Measurements from ENCODE around the gene RDX.
"Not testable (repeated sequence)": the region's sequence is repeated elsewhere in the genome, so short reads cannot be mapped to it uniquely, and the experiment has no call there.

RDX gene

GRCh38 chr11:110306019-110306388, 9.6 kb upstream of the RDX start:
- not testable (repeated sequence) for DNase-seq (ENCODE audit: insufficient read length, low spot score); FAIRE-seq

- no peak for FAIRE-seq
Observed at GRCh38 chr11:110305169-110306018, 9.0 kb upstream of the RDX start.

DNA sequence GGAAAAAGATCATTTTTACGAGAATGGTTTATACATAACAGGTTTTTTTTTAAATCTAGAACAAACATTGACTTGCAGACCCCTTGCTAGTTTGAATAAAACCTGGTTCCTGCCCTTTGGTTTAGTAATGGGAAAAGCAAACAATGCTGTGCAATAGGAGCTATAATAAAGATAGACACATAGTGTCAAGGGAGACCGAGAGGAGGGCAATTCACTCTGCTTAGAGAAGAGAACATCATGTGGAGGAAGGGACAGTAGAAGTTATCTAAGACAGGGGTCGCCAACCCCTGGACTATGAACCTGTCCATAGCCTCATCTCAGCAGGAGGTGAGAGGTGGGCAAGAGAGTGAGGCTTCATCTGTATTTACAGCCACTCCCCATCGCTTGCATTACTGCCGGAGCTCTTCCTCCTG, 7.0 kb upstream of the RDX start:
- DNase-seq (ENCODE audit: insufficient read length, low spot score) = no peak
- no peak for FAIRE-seq

More at GRCh38 chr11:110305169-110306018, 9.0 kb upstream of the RDX start:
- DNase-seq (ENCODE audit: insufficient read length, low spot score) = no peak

- FAIRE-seq (no peak), DNase-seq (ENCODE audit: insufficient read length, low spot score) (no peak)
Observed at GRCh38 chr11:110301577-110301976, 5.2 kb upstream of the RDX start.

GRCh38 chr11:110301032-110301431, 4.6 kb upstream of the RDX start:
- DNase-seq (ENCODE audit: insufficient read length, low spot score) = no peak
- FAIRE-seq = no peak

- DNase-seq (ENCODE audit: insufficient read length, low spot score) (no peak), FAIRE-seq (no peak)
Observed at GRCh38 chr11:110299006-110299785, 2.8 kb upstream of the RDX start.

- DNase-seq (ENCODE audit: insufficient read length, low spot score) = no peak
- FAIRE-seq = no peak
Observed at GRCh38 chr11:110298301-110298765, 1.9 kb upstream of the RDX start.

- no peak for DNase-seq (ENCODE audit: insufficient read length, low spot score)
Observed at GRCh38 chr11:110297726-110298300, 1.4 kb upstream of the RDX start.

DNA sequence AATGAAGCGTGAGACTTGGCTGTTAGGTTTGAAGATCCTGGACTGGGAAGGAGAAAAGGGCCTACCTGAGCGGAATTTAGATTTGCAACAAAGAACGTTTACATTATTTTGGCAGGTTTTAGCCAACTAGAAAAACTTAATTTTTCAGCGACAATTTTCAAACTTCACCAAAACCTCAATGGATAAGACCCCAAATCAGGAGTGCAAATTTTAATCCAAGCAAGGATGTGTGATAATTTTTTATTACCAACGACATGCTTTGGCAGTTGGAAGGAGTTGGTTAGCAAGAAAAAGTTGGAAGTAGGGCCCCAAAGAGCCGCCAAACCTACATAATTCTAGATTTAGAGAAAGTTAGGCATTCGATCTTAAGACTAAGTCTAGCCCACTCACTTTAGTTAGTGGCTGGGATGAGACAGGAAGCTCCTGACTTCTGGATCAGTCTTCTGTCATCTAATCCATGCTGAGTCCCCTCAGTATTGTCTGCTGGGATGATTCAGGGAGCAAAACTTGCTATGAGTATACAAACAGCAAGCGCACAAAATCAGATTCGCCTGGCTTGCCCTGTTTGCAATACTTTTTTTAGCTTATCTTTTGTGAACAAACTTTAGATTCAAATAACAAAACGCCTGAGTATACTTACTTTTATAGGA, 787 bp upstream of the RDX start:
- DNase-seq (ENCODE audit: insufficient read length, low spot score) = no peak
- FAIRE-seq = peak; percentile 8

More at GRCh38 chr11:110297726-110298300, 1.4 kb upstream of the RDX start:
- FAIRE-seq = no peak

DNA sequence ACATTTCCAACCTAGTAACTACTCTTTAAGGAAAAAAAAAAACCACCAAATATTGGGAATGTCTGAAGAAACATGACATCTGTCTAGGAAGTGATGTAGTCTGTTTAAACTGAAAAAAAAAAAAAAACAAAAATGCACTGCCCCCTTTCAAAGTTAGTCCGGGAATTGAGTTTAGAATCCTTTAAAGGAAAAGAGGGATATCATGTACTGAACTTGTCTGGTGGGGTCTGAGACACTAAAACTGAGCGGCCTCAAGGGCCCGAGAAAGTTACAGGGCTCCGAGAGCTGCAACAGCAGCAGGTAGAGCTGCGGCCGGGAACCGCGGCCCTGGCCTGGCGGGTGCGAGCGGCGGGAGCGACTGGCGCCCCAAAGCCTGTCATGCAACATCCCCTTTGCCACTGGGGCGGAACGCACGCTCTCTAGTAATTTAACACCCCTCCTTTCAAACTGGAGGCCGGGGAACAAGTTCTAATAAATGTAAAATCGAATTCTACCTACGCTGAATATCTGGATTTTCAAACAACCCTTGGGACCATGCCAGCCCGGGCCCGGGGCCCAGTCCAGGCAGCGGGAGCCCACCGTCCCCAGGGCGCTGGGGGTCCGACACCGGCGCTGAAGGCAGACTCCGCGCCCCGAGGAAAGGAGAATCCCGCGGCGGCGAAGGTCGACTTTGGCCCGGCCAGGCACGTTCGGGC, 736 bp downstream of the RDX start:
- FAIRE-seq (peak; percentile 55), DNase-seq (ENCODE audit: insufficient read length, low spot score) (peak; percentile 74)

GRCh38 chr11:110295086-110295485, 1.3 kb downstream of the RDX start:
- FAIRE-seq (no peak), DNase-seq (ENCODE audit: insufficient read length, low spot score) (no peak)

DNA sequence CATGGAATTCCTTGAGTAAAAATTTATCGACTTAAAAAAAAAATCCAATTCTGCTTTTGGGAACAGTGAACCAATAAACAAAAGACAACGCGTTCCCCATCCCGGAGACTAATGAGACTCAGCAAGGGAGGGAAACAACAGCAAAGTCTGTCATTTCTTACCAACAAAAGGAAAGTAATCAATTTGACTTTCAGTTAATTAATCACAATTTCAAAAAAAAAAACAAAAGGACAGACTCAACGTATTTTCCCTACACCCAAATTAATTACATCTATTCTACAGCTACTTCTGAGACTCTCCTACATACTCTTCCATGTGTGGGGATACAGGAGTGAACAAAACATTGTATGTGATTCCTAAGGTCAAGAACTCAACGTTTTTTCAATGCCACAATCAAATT, 1.9 kb downstream of the RDX start:
- no peak for FAIRE-seq
- no peak for DNase-seq (ENCODE audit: insufficient read length, low spot score)

DNA sequence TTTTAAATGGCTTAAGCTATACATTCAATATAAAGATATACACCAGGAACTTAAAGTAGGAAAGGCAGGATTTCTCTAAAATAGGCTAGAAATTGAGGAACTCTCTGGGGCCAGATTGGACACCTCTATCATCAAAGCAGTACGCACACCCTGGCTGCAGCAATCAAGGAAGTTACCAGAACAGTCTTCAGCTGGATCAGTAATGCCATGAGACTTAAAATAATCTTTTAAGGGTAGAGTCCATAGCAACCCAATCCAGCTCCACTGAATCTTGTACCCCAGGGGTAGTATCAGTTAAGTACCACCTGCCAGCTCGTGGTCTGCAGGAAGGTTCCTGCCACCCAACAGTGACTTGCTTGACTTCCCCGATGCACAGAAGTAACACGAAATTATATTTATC, 3.0 kb downstream of the RDX start:
- FAIRE-seq (peak; percentile 8), DNase-seq (ENCODE audit: insufficient read length, low spot score) (no peak)

- FAIRE-seq = peak; percentile 40
- not testable (repeated sequence) for DNase-seq (ENCODE audit: insufficient read length, low spot score)
Observed at GRCh38 chr11:110292146-110292545, 4.3 kb downstream of the RDX start.

GRCh38 chr11:110290591-110291334, 5.7 kb downstream of the RDX start:
- no peak for DNase-seq (ENCODE audit: insufficient read length, low spot score)
- FAIRE-seq = peak; percentile 55

DNA sequence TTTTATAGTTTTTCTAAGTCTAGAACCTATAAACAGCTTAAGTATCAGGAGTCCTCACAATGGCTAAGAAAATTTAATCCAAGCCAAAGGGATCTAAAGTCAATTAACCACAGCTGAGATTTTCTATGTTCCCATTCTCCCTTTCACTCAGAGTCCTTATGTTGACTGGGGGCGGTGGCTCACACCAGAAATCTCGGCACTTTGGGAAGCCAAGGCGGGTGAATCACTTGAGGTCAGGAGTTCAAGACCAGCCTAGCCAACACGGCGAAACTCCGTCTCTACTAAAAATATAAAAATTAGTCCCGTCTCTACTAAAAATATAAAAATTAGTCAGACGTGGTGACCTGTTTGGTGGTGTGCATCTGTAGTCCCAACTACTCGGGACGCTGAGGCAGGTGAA, 6.9 kb downstream of the RDX start:
- FAIRE-seq (no peak), DNase-seq (ENCODE audit: insufficient read length, low spot score) (no peak)

DNA sequence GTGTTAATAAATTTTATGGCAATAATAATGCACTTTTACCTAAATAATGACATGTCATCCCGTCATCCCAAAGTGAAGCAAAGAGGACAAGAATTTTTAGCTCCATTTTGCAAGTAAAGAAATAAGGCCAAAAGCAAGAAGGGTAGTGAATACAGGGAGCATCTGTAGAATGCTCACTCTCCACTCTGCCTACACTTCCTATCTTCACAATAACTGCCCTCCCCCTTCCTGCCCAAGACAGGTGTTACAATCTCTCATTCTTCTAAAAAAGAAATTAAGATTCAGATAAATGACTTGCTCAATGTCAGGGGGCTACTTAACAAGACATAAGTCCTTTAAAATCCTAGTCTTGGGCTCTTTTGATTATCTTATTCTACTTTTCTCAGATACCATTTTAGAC, 8.9 kb downstream of the RDX start:
- DNase-seq (ENCODE audit: insufficient read length, low spot score) (no peak), FAIRE-seq (peak; percentile 68)

DNA sequence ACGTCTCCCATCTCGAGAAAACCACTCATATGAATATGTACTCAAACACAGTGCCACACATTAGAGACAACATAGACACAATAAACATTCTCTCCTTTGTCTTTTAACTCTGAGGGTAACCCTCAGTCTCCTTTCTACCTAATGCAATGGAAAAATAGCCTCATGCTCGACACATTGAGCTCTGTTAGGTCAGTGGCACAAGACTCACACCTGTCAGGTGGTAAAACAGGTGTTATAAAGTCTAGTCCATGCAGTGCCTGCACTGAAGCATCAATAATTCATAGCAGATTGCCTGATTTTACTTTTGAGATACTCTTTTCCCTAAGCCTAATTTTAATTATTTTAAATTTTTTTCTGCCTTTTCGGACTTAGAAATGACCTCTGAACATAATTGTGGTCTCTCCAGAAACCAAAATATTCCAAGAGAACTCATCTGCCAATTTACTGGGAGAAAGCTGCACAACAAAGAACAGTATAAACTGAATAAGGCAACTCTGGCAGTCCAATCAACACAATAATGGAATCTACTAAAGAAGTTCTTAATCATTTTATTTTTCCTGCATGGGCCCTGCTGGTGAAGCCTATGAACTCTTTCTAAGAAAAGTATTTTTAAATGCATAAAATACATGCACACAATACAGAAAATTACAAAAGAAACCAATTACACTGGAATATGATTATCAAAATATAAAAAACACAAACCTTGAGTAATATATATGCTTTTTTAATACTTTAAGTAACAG, 9.9 kb downstream of the RDX start:
- no peak for FAIRE-seq
- DNase-seq (ENCODE audit: insufficient read length, low spot score) = no peak

DNA sequence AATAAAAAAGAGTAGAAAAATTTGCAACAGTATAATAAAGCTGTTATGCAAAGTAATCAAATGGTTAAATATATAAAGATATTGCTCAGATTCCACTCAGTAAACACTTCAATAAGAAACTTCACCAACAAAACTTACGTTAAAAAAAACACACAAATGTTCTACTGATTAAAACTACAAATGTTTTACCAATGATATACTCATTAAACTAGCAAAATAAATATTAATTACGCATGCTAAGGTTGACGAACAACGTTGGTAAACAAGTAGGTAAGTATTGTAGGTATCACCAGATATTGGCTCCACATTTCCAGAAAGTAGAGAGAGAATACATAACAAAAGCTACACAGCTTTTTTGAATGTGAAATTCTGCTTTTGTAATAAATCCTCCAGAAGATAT, 12.6 kb downstream of the RDX start:
- DNase-seq (ENCODE audit: insufficient read length, low spot score) = no peak
- FAIRE-seq = no peak

All from GM19239 (cell line).